NT2/D1 (cell line): ENCODE data around the gene DSCAM.
A peak's percentile ranks its signal among the peaks of the same experiment; 100 is the strongest.

ENCODE experiments used
- DNase-seq: peaks from one replicate; pipeline ENCODE4 v3.0.0-alpha.2; 2011; ENCODE audit warnings: low read depth, low spot score
- H3K27me3 ChIP-seq: 2 replicates; pipeline ENCODE4 v1.6.0; 2011; ENCODE audit warnings: mild to moderate bottlenecking; ENCODE audit not compliant: insufficient read length, insufficient read depth
- H3K36me3 ChIP-seq: 2 replicates; pipeline ENCODE4 v1.6.1; 2011; ENCODE audit warnings: mild to moderate bottlenecking, low read length, mixed read lengths; ENCODE audit not compliant: insufficient read depth, insufficient read length
- H3K4me1 ChIP-seq: 2 replicates; pipeline ENCODE4 v1.5.1; 2011; ENCODE audit not compliant: insufficient read depth, insufficient read length
- H3K4me3 ChIP-seq: 2 replicates; pipeline ENCODE4 v1.5.1; 2011; ENCODE audit warnings: low read depth; ENCODE audit not compliant: insufficient read length
- H3K9ac ChIP-seq: 2 replicates; pipeline ENCODE4 v1.6.0; 2011; ENCODE audit warnings: low read depth; ENCODE audit not compliant: insufficient read length
- H3K9me3 ChIP-seq: 2 replicates; pipeline ENCODE4 v1.5.1; 2011; ENCODE audit warnings: mild to moderate bottlenecking, low read length; ENCODE audit not compliant: insufficient read depth
- SUZ12 ChIP-seq: IDR thresholded peaks from 2 replicates; pipeline ENCODE4 v1.6.1; 2011; ENCODE audit not compliant: insufficient read length, insufficient read depth; ENCODE audit errors: extremely low read depth
- YY1 ChIP-seq: IDR thresholded peaks from 2 replicates; pipeline ENCODE4 v1.6.1; 2011; ENCODE audit not compliant: insufficient read length, insufficient read depth
- ZNF274 ChIP-seq: IDR thresholded peaks from 2 replicates; pipeline ENCODE4 v1.6.1; 2011; ENCODE audit warnings: mild to moderate bottlenecking, low read depth, low read length

DSCAM gene

DNA sequence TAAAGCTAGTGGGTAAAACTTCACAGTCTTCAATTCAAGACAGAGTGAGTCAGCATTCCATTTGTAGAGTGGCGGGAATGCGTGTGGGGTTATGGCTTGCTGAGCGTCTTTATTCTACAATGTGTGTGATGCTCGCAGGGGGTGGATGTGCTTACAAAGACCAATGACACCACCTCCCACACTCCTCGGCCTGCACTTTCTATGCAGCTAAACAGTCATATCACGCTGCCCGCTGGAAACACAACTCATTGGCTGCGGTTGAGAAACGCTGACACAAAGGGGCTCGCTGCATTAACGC lies 681.2 kb downstream of the DSCAM start:
- peak; percentile 48 for DNase-seq
- H3K4me3 ChIP-seq = no peak overlapping the region
- peaks cover 4% of the 10 kb centered on the region; the same call in 1 of the 2 replicates for H3K9me3 ChIP-seq
- H3K27me3 ChIP-seq = no peaks in the 10 kb centered on the region
- no peaks in the 10 kb centered on the region for H3K36me3 ChIP-seq
- no peaks in the 10 kb centered on the region for H3K4me1 ChIP-seq
- no peak overlapping the region for H3K9ac ChIP-seq
- no peak for TF ChIP-seq SUZ12
- no peak for TF ChIP-seq YY1
- no peak for TF ChIP-seq ZNF274

DNA sequence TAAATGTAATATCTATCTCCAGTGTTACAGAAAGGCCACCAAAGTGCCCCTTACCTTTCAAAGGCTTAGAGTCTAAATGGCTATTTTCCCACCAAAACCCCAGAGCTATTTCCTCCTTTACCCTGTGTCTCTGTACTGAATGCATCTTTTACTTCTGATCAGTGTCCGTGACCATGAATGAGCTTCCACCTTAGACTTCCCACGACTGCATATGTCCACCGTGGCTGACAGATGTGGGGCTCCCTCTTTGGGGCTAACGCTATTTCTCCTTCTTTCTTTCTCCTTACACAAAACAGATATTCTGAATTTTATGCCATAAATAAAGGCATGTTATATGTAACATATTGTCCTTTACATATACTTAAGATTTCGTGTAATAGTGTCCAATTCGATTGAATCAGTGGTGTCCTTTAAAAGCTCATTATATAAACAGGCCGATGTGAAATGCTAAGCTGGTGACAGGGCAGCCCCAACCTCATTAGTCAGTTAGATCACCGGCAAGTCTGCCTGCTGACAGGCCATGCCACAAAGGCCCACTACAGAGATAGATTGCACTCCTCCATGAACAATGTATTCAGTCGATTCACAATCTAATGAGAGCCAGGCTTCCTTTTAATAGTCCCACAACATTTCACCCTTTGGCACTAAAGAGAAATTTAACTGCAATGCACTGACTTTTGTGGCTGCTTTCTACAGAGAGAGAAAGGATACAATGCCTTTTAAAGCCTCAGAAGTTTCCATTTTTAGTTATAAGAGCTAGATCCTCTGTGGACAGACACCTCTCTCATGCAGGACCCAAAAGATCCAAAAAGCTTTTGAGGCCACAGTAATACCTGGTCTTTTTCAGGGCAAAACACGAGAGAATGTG lies 681.8 kb downstream of the DSCAM start:
- no peak for DNase-seq
- TF ChIP-seq ZNF274 (no peak), SUZ12 (no peak), YY1 (no peak)
- Histone ChIP-seq H3K36me3 (no peaks in the 10 kb centered on the region), H3K9me3 (peaks cover 4% of the 10 kb centered on the region; the same call in 1 of the 2 replicates), H3K9ac (no peak overlapping the region), H3K4me1 (no peaks in the 10 kb centered on the region), H3K4me3 (no peak overlapping the region), H3K27me3 (no peaks in the 10 kb centered on the region)

DNA sequence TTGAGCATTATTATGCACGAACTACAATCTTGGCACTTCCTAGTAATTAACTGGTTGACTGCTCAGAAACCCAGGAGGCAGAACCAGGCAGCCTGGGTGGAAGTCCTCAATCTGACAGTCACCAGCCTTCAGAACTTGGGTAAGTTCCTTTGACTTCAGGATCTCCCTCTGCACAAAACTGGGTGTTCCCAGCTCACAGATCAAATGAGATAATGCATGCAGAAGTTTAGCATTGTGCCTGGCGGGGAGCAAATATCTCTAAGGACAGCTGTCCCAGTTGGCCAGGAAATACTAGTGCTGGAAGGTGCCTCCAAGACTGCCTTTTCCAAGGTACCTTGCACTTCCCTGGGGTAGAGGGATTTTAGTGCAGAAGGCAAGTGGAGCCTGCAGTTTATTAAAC lies 684.9 kb downstream of the DSCAM start:
- H3K27me3 ChIP-seq = no peaks in the 10 kb centered on the region
- DNase-seq = no peak
- no peaks in the 10 kb centered on the region for H3K9me3 ChIP-seq
- H3K4me3 ChIP-seq = no peak overlapping the region
- TF ChIP-seq YY1 (no peak), SUZ12 (no peak), ZNF274 (no peak)
- no peaks in the 10 kb centered on the region for H3K4me1 ChIP-seq
- no peaks in the 10 kb centered on the region for H3K36me3 ChIP-seq
- no peak overlapping the region for H3K9ac ChIP-seq

DNA sequence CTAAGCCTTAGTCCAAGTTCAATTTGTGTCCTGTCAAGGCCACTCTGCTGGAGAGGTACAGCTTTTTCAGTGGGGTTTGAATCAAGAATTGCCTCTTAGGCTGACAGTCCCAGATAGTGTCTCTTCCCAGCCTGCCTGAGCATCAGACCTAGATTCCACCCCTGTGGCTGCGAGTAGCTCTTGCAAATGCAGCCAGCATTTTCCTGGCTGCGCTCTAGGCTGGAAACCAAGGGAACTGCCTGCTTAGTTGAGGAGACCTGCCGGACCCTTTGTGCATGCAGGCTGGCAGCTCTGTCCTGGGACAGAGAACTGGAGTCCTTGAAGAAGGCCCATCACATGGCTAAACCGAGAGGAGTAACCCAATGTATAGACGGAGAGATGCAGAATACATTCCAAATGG lies 686.0 kb downstream of the DSCAM start:
- Histone ChIP-seq H3K27me3 (no peaks in the 10 kb centered on the region), H3K36me3 (no peaks in the 10 kb centered on the region), H3K4me1 (no peaks in the 10 kb centered on the region), H3K9me3 (no peaks in the 10 kb centered on the region), H3K9ac (no peak overlapping the region), H3K4me3 (no peak overlapping the region)
- no peak for TF ChIP-seq YY1
- TF ChIP-seq ZNF274 = no peak
- TF ChIP-seq SUZ12 = no peak
- no peak for DNase-seq

DNA sequence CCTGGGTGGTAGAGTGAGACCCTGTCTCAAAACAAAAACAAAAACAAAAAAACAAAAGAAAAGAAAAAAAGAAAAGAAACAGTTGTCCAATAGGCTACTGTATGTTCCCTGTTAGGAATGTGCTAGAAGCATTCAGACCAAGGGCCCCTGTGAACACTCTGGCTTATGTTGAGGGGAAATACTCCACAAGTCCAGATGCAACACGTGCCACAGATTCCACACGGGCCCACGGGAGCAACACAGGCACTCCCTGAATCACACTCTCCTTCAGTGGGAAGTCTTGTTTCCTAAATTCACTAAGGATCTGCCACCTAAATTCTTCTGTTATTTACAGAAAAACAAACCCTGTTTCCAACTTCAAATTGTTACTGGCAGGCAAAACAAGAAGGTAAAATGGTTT lies 688.6 kb downstream of the DSCAM start:
- H3K9me3 ChIP-seq = no peaks in the 10 kb centered on the region
- no peak for DNase-seq
- no peak overlapping the region for H3K9ac ChIP-seq
- no peaks in the 10 kb centered on the region for H3K36me3 ChIP-seq
- no peak overlapping the region for H3K4me3 ChIP-seq
- no peaks in the 10 kb centered on the region for H3K4me1 ChIP-seq
- no peak for TF ChIP-seq YY1
- no peak for TF ChIP-seq SUZ12
- TF ChIP-seq ZNF274 = no peak
- H3K27me3 ChIP-seq = no peaks in the 10 kb centered on the region

DNA sequence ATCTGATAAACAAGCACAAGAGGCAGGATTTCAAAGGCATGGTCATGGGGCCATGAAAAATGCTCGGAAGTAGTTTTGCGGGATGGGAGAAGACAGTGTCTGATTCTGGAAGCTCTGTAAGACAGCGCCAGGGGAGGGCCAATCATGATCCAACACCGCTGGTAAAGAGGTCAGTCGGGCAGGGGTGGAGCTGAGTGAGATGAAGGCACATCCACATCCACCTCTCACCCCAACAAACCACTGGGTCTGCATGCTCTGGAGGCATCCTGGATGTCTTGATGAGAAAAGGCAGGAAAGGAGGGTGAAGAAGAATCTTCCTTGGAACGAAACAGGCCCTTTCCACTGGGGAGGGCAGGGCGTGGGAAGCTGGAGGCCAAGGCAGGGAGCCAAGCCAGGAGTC lies 691.4 kb downstream of the DSCAM start:
- Histone ChIP-seq H3K4me3 (no peak overlapping the region), H3K9me3 (no peaks in the 10 kb centered on the region), H3K9ac (no peak overlapping the region), H3K27me3 (no peaks in the 10 kb centered on the region), H3K36me3 (no peaks in the 10 kb centered on the region), H3K4me1 (no peaks in the 10 kb centered on the region)
- no peak for TF ChIP-seq YY1
- no peak for TF ChIP-seq ZNF274
- TF ChIP-seq SUZ12 = no peak
- DNase-seq = no peak

GRCh38 chr21:40153351-40153750 lies 693.6 kb downstream of the DSCAM start:
- H3K9me3 ChIP-seq = no peaks in the 10 kb centered on the region
- H3K4me3 ChIP-seq = no peak overlapping the region
- H3K36me3 ChIP-seq = no peaks in the 10 kb centered on the region
- no peak overlapping the region for H3K9ac ChIP-seq
- no peaks in the 10 kb centered on the region for H3K27me3 ChIP-seq
- TF ChIP-seq ZNF274 = no peak
- TF ChIP-seq YY1 = no peak
- TF ChIP-seq SUZ12 = no peak
- H3K4me1 ChIP-seq = no peaks in the 10 kb centered on the region
- DNase-seq = no peak

- Histone ChIP-seq H3K27me3 (no peaks in the 10 kb centered on the region), H3K4me1 (no peaks in the 10 kb centered on the region), H3K9ac (no peak overlapping the region), H3K4me3 (no peak overlapping the region), H3K36me3 (no peaks in the 10 kb centered on the region), H3K9me3 (no peaks in the 10 kb centered on the region)
- no peak for TF ChIP-seq YY1
- DNase-seq = no peak
Observed at GRCh38 chr21:40152476-40152875, 694.5 kb downstream of the DSCAM start.
